Common myeloid progenitor, CD34-positive (primary cell): ENCODE data around the gene CSTB.

Experiments
- CTCF ChIA-PET: fragments of 350-600 bp; sonication (Branson Sonifier 250); formaldehyde crosslinking; loops from one replicate; lab custom pipeline; 2021; ENCODE audit warnings: antibody characterized with exemption; lab: Charles Lee
- POLR2A ChIA-PET: fragments of 350-600 bp; sonication (Branson Sonifier 250); formaldehyde crosslinking; loops from one replicate; lab custom pipeline; 2021; ENCODE audit warnings: antibody characterized with exemption; lab: Charles Lee
- DNase-seq, 3 donors: peaks; one replicate each; pipeline versions ENCODE4 v3.0.0 to v3.0.0-alpha.2; 2013
- H3K27ac ChIP-seq, 2 experiments: 1 replicate in 1 of 2; 2 replicates in 1 of 2; pipeline ENCODE4 v1.7.0; 2013; ENCODE audit warnings: inconsistent platforms in 2 of 2, low read length in 2 of 2, mild to moderate bottlenecking in 2 of 2, low read depth in 1 of 2, moderate library complexity in 1 of 2; ENCODE audit not compliant: severe bottlenecking in 2 of 2, insufficient read depth in 1 of 2, poor library complexity in 1 of 2
- H3K27me3 ChIP-seq, 5 experiments: replicated peaks in 2 of 5; 1 replicate in 3 of 5; 2 replicates in 2 of 5; pipeline versions ENCODE4 v1.6.1 to v1.7.0; 2013; ENCODE audit warnings: low read length in 4 of 5, mild to moderate bottlenecking in 2 of 5, moderate library complexity in 2 of 5, inconsistent platforms in 1 of 5; ENCODE audit not compliant: insufficient read depth in 5 of 5, control insufficient read depth in 4 of 5
- H3K36me3 ChIP-seq, 4 experiments: 1 replicate in 2 of 4; 2 replicates in 2 of 4; pipeline versions ENCODE4 v1.6.1 to v1.7.0; 2013; ENCODE audit warnings: low read length in 3 of 4, control low read depth in 1 of 4, mild to moderate bottlenecking in 1 of 4; ENCODE audit not compliant: control insufficient read depth in 4 of 4, insufficient read depth in 4 of 4
- H3K4me1 ChIP-seq, 4 experiments: 1 replicate in 3 of 4; 2 replicates in 1 of 4; pipeline versions ENCODE4 v1.6.1 to v1.7.1; 2013; ENCODE audit warnings: low read length in 3 of 4, mild to moderate bottlenecking in 3 of 4, control low read depth in 1 of 4, inconsistent platforms in 1 of 4, moderate library complexity in 1 of 4; ENCODE audit not compliant: control insufficient read depth in 4 of 4, insufficient read depth in 4 of 4; ENCODE audit errors: control extremely low read depth in 1 of 4
- H3K4me3 ChIP-seq, 7 experiments: 1 replicate in 4 of 7; 2 replicates in 3 of 7; pipeline versions ENCODE4 v1.5.1 to v1.7.0; 2013; ENCODE audit warnings: mild to moderate bottlenecking in 7 of 7, low read length in 6 of 7, moderate library complexity in 6 of 7, inconsistent platforms in 2 of 7, low read depth in 2 of 7, control low read depth in 1 of 7; ENCODE audit not compliant: insufficient read depth in 4 of 7, control insufficient read depth in 1 of 7; ENCODE audit errors: extremely low read depth in 1 of 7
- H3K9me3 ChIP-seq, 5 experiments: 1 replicate in 4 of 5; 2 replicates in 1 of 5; pipeline versions ENCODE4 v1.6.1 to v1.7.1; 2013; ENCODE audit warnings: low read length in 4 of 5, mild to moderate bottlenecking in 2 of 5, inconsistent platforms in 1 of 5, low read depth in 1 of 5, moderate library complexity in 1 of 5; ENCODE audit not compliant: control insufficient read depth in 4 of 5, insufficient read depth in 2 of 5; ENCODE audit errors: control extremely low read depth in 1 of 5
- WGBS: methylation state at CpG from one replicate; pipeline ENCODE4 v1.1.5; 2013; ENCODE audit not compliant: insufficient coverage; 5-methylcytosine and 5-hydroxymethylcytosine counted together

CSTB gene

GRCh38 chr21:43805275-43805800 lies 29.2 kb upstream of the CSTB start:
- Histone ChIP-seq H3K27me3 (no peaks in the 10 kb centered on the region), H3K9me3 (no peaks in the 10 kb centered on the region), H3K4me3 (no peak overlapping the region), H3K27ac (peak overlapping the region in 1 of 2 experiments; percentile 40), H3K4me1 (peaks cover 0 to 20% (median 19%) of the 10 kb centered on the region in 4 experiments), H3K36me3 (peaks cover 2 to 56% (median 32%) of the 10 kb centered on the region in 4 experiments)
- POLR2A ChIA-PET: no interaction called here
- 55% methylated on average over 11 of the region's 14 CpGs for WGBS
- peak; percentile 77 to 95 (median 92) for DNase-seq
- CTCF ChIA-PET: no interaction called here

DNA sequence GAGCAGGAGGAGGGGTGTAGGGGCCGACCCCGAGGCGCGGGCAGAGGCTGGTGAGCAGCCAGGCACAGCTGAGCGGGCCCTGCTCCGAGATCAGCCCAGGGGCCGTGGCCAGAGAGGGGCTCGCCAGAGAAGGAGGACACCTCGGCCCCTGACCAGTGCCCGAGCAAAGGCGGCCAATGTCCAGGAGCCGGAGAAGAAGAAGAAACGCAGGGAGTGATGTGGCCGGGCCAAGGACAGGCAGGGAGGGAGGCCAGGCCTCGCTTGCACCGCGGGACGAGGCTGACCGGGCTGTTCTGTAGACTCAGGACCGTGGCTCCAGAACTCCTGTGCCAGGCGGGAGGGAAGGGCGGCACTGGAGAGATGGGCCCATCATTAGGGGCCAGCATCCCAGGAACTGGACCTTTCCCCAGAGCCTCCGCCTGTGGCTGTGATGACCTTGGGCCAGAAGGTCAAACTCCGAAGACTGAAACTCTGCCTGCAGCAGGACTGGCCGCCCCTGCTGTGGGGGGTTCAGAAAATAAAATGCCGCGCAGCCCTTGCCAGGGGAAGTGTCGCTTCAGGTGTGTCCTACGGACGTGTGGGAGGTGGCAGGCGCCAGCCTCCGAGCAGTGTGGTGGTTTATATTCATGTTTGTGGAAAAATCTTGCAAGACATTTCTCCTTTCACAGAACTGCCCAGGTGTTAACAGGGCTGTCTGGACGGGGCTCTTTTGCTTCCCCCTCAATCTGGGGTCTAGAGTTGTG lies 27.6 kb upstream of the CSTB start:
- no peak overlapping the region for H3K27ac ChIP-seq
- H3K4me1 ChIP-seq: peaks cover 0 to 20% (median 19%) of the 10 kb centered on the region in 4 experiments
- no peaks in the 10 kb centered on the region for H3K27me3 ChIP-seq
- ChIA-PET POLR2A (no interaction called here), CTCF (interaction anchor here (1.0 kb wide), 1 partner anchor 172 kb away, joined by 3 read pairs; no protein-coding TSS in a partner anchor)
- no peaks in the 10 kb centered on the region for H3K9me3 ChIP-seq
- DNase-seq: no peak
- H3K36me3 ChIP-seq: peaks cover 2 to 73% (median 42%) of the 10 kb centered on the region in 4 experiments
- 97% methylated on average over 23 of the region's 33 CpGs for WGBS
- H3K4me3 ChIP-seq: no peak overlapping the region

- Histone ChIP-seq H3K36me3 (peaks cover 2 to 82% (median 49%) of the 10 kb centered on the region in 4 experiments), H3K4me3 (no peak overlapping the region), H3K27ac (no peak overlapping the region), H3K9me3 (no peaks in the 10 kb centered on the region), H3K4me1 (peaks cover 0 to 20% (median 19%) of the 10 kb centered on the region in 4 experiments), H3K27me3 (no peaks in the 10 kb centered on the region)
- POLR2A ChIA-PET: no interaction called here
- CTCF ChIA-PET: interaction anchor here (1.0 kb wide), 1 partner anchor 173 kb away, joined by 3 read pairs; no protein-coding TSS in a partner anchor
- 95% methylated on average over 11 of the region's 14 CpGs for WGBS
- no peak for DNase-seq
Measured at GRCh38 chr21:43802713-43803313, 26.7 kb upstream of the CSTB start.

DNA sequence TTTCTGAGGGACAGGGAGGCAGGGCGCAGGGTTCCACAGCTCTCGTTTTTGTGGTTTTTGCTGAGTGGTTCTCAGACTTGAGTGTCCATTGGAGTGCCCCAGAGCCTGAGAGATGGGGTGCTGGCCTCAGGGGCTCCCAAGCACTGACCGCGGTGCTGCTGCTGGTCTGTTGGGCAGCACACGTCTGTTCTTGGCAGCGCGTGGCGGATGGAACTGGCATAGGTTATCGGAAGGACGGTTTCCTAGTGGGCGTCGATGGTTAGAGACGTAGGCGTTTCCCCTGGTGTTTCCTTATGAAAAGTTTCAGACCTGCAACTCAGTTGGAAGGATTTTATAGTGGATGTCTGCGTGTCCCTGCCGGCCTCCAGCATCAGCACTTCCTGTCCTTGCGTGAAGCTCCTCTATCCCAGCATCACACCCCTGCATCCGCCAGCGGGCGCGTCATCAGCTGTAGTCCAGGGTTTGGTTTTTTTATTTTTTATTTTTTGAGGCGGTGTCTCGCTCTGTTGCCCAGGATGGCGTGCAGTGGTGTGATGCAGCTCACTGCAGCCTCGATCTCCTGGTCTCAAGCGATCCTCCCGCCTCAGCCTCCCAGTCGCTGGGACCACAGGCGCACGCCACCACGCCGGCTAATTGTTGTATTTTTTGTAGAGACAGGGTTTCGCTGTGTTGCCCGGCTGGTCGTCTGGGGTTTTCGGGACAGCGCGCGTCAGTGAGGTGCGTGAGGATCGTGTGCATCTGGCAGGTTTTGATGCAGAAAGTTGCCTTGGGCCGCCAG lies 25.1 kb upstream of the CSTB start:
- CTCF ChIA-PET: no interaction called here
- Histone ChIP-seq H3K27me3 (no peaks in the 10 kb centered on the region), H3K27ac (no peak overlapping the region), H3K4me1 (peaks cover 0 to 18% (median 12%) of the 10 kb centered on the region in 4 experiments), H3K36me3 (peaks cover 2 to 93% (median 64%) of the 10 kb centered on the region in 4 experiments), H3K4me3 (no peak overlapping the region), H3K9me3 (no peaks in the 10 kb centered on the region)
- WGBS: 98% methylated on average over 37 of the region's 42 CpGs
- POLR2A ChIA-PET: no interaction called here
- no peak for DNase-seq

- POLR2A ChIA-PET: no interaction called here
- CTCF ChIA-PET: no interaction called here
- Histone ChIP-seq H3K4me3 (no peak overlapping the region), H3K27me3 (no peaks in the 10 kb centered on the region), H3K4me1 (peaks cover 0 to 12% (median 10%) of the 10 kb centered on the region in 4 experiments), H3K27ac (no peak overlapping the region), H3K36me3 (peaks cover 2 to 93% (median 67%) of the 10 kb centered on the region in 4 experiments), H3K9me3 (no peaks in the 10 kb centered on the region)
- WGBS: 97% methylated on average over 13 of the region's 14 CpGs
- no peak for DNase-seq
Measured at GRCh38 chr21:43800566-43800965, 24.5 kb upstream of the CSTB start.

GRCh38 chr21:43800124-43800523 lies 24.0 kb upstream of the CSTB start:
- Histone ChIP-seq H3K27ac (no peak overlapping the region), H3K36me3 (peaks cover 2 to 95% (median 69%) of the 10 kb centered on the region in 4 experiments), H3K27me3 (no peaks in the 10 kb centered on the region), H3K4me3 (no peak overlapping the region), H3K9me3 (no peaks in the 10 kb centered on the region), H3K4me1 (peaks cover 0 to 7% (median 5%) of the 10 kb centered on the region in 4 experiments)
- no peak for DNase-seq
- ChIA-PET POLR2A (no interaction called here), CTCF (no interaction called here)
- 95% methylated on average over 11 of the region's 17 CpGs for WGBS
